HepG2 (cell line): ENCODE results near the gene RAB30. TPM values are rescaled to one million over a fixed set of nuclear protein-coding genes. Genes with fewer than 3 reads are reported as not detected.

Source experiments
- CENPBD1 ChIP-seq: sonication (generic); formaldehyde crosslinking; IDR thresholded peaks from 2 replicates; pipeline ENCODE4 v1.8.0; 2022; ENCODE audit warnings: missing genetic modification reagents, low read depth, mild to moderate bottlenecking, borderline replicate concordance
- E2F1 ChIP-seq: sonication (generic); formaldehyde crosslinking; IDR thresholded peaks from 2 replicates; pipeline ENCODE4 v1.5.0; 2020; ENCODE audit warnings: missing genetic modification reagents
- ELF1 ChIP-seq: sonication (generic); formaldehyde crosslinking; IDR thresholded peaks from 2 replicates; pipeline ENCODE4 v1.4.0; 2020; ENCODE audit warnings: missing genetic modification reagents
- NFIC ChIP-seq: IDR thresholded peaks from 2 replicates; pipeline ENCODE4 v1.6.1; 2012; ENCODE audit warnings: mild to moderate bottlenecking, low read length, inconsistent platforms
- PATZ1 ChIP-seq: sonication (generic); formaldehyde crosslinking; IDR thresholded peaks from 2 replicates; pipeline ENCODE4 v1.4.0; 2020; ENCODE audit warnings: missing genetic modification reagents
- POGZ ChIP-seq: sonication (generic); formaldehyde crosslinking; IDR thresholded peaks from 2 replicates; pipeline ENCODE4 v1.4.0; 2020; ENCODE audit warnings: mild to moderate bottlenecking, missing genetic modification reagents
- ZBTB26 ChIP-seq: IDR thresholded peaks from 2 replicates; pipeline ENCODE4 v1.6.1; 2016; ENCODE audit warnings: missing compliant biosample characterization, missing genetic modification reagents, borderline replicate concordance
- ZNF281 ChIP-seq: sonication (generic); formaldehyde crosslinking; IDR thresholded peaks from 2 replicates; pipeline ENCODE4 v1.4.0; 2020; ENCODE audit warnings: missing genetic modification reagents, borderline replicate concordance
- ZNF407 ChIP-seq: sonication (generic); formaldehyde crosslinking; IDR thresholded peaks from one replicate; pipeline ENCODE4 v1.5.1; 2020; ENCODE audit warnings: mild to moderate bottlenecking, missing genetic modification reagents; ENCODE audit errors: not compliant biosample characterization
- ZNF569 ChIP-seq: sonication (generic); formaldehyde crosslinking; IDR thresholded peaks from 2 replicates; pipeline ENCODE4 v1.5.0; 2020; ENCODE audit warnings: mild to moderate bottlenecking, missing genetic modification reagents, moderate library complexity, borderline replicate concordance
- polyA plus RNA-seq, 8 experiments: library from polyadenylated mRNA; depleted of rRNA in 3 of 8; stranded (reverse) in 7 of 8; unstranded in 1 of 8; fragments of >200 nt; fragmentation: Illumina TruSeq in 4 of 8; extraction: Trizol in 4 of 8; gene quantifications; 2 replicates each; pipeline versions ENCODE4 v1.2.1 to v1.2.3, GENCODE V29; 2011 to 2016; ENCODE audit warnings: low read depth in 4 of 8, missing spikeins in 1 of 8, mixed read lengths in 1 of 8; ENCODE audit not compliant: insufficient read depth in 1 of 8
- total RNA-seq, 5 experiments: library from RNA; depleted of rRNA; stranded (reverse); fragments of >200 nt; fragmentation: Illumina TruSeq; extraction: Trizol; gene quantifications; 2 replicates each; pipeline ENCODE4 v1.2.3, GENCODE V29; 2016; ENCODE audit warnings: low read depth in 1 of 5

RAB30 gene
- total and polyA plus RNA-seq, 2 of the 13 experiments (the other 11 are each of a cell fraction or from before 2014, with no cell fraction given) = 3.7 to 5.0 TPM

GRCh38 chr11:83071567-83072349 lies at the start of gene RAB30 (continued):
- TF ChIP-seq ZNF281 (CRISPR knock-in tag) (peak; percentile 39; the same call in 1 of the 2 replicates), POGZ (peak; percentile 66; the same call in 1 of the 2 replicates), ZBTB26 (peak; percentile 68; the same call in 1 of the 2 replicates), ELF1 (CRISPR knock-in tag) (peak; percentile 56), ZNF407 (CRISPR knock-in tag) (peak; percentile 30), NFIC (no peak), PATZ1 (peak; percentile 72; the same call in 1 of the 2 replicates), E2F1 (CRISPR knock-in tag) (no peak), CENPBD1 (CRISPR knock-in tag) (no peak), ZNF569 (CRISPR knock-in tag) (no peak)
